Endothelial cell of umbilical vein (primary cell): ENCODE measurements around the gene SMARCE1. TPM values are rescaled to one million over a fixed set of nuclear protein-coding genes. Genes with fewer than 3 reads are reported as not detected.

ENCODE experiments used
- BruUV-seq: library from RNA; stranded (reverse); fragments of 400-500 nt; replicated peaks from 2 replicates; lab custom pipeline; 2021; lab: Mats Ljungman, UMichigan
- CTCF ChIA-PET: fragments of 300-600, 350-600 bp; sonication (Branson Sonifier 250); formaldehyde crosslinking; loops from one replicate; lab custom pipeline; 2021; ENCODE audit warnings: antibody characterized with exemption, inconsistent platforms; lab: Charles Lee
- POLR2A ChIA-PET: fragments of 300-600, 350-600 bp; sonication (Branson Sonifier 250); formaldehyde crosslinking; loops from one replicate; lab custom pipeline; 2021; ENCODE audit warnings: antibody characterized with exemption, inconsistent platforms; lab: Charles Lee
- DNase-seq: peaks from one replicate; pipeline ENCODE4 v3.0.0-alpha.2; 2011; ENCODE audit warnings: low read depth, low spot score
- FAIRE-seq: peaks from 2 replicates; lab custom pipeline; 2011; peaks lifted over from hg19 to GRCh38; lab: Jason Lieb, UNC
- H2AFZ ChIP-seq: 2 replicates; pipeline ENCODE4 v1.6.0; 2012; ENCODE audit warnings: low read depth, low read length, control low read depth, inconsistent platforms
- H3K27ac ChIP-seq: 2 replicates; pipeline ENCODE4 v1.5.1; 2011; ENCODE audit warnings: low read depth, mild to moderate bottlenecking, control low read depth, low read length, moderate library complexity; ENCODE audit not compliant: insufficient read depth
- H3K27me3 ChIP-seq, 2 experiments: 2 replicates each; pipeline versions ENCODE4 v1.6.0 to v1.6.1; 2011; ENCODE audit warnings: low read length in 2 of 2, mixed read lengths in 1 of 2; ENCODE audit not compliant: control insufficient read depth in 2 of 2, insufficient read depth in 2 of 2
- H3K36me3 ChIP-seq, 2 experiments: 2 replicates in 1 of 2; 3 replicates in 1 of 2; pipeline ENCODE4 v1.5.1; 2011; ENCODE audit warnings: low read length in 2 of 2, mild to moderate bottlenecking in 1 of 2, moderate library complexity in 1 of 2; ENCODE audit not compliant: control insufficient read depth in 2 of 2, insufficient read depth in 2 of 2; ENCODE audit errors: extremely low read depth in 1 of 2
- H3K4me1 ChIP-seq: 3 replicates; pipeline ENCODE4 v1.5.1; 2011; ENCODE audit warnings: mild to moderate bottlenecking, low read length; ENCODE audit not compliant: control insufficient read depth, insufficient read depth; ENCODE audit errors: extremely low read depth
- H3K4me2 ChIP-seq: 2 replicates; pipeline ENCODE4 v1.6.1; 2011; ENCODE audit warnings: low read length, control low read depth, mixed read lengths; ENCODE audit not compliant: insufficient read depth
- H3K4me3 ChIP-seq, 3 experiments: fragments of 200-600 bp in 1 of 3; sonication (generic), shearing (Covaris generic) in 1 of 3; replicated peaks in 1 of 3; 2 replicates each; pipeline ENCODE4 v1.5.1; 2011 to 2016; ENCODE audit warnings: control low read depth in 3 of 3, low read length in 3 of 3, mild to moderate bottlenecking in 2 of 3, inconsistent platforms in 1 of 3, low read depth in 1 of 3, moderate library complexity in 1 of 3; ENCODE audit not compliant: insufficient read depth in 1 of 3
- H3K79me2 ChIP-seq: 2 replicates; pipeline ENCODE4 v1.6.0; 2012; ENCODE audit warnings: low read length, inconsistent platforms; ENCODE audit not compliant: control insufficient read depth, insufficient read depth
- H3K9ac ChIP-seq: replicated peaks from 2 replicates; pipeline ENCODE3; 2011; ENCODE audit warnings: low read length, control low read depth; ENCODE audit not compliant: insufficient read depth; ENCODE audit errors: extremely low read depth
- H3K9me1 ChIP-seq: replicated peaks from 3 replicates; pipeline ENCODE4 v1.6.0; 2011; ENCODE audit warnings: mild to moderate bottlenecking, low read length; ENCODE audit not compliant: control insufficient read depth, insufficient read depth; ENCODE audit errors: extremely low read depth
- H3K9me3 ChIP-seq: replicated peaks from 2 replicates; pipeline ENCODE4 v1.5.1; 2012; ENCODE audit warnings: low read length, inconsistent platforms; ENCODE audit not compliant: control insufficient read depth, insufficient read depth
- H4K20me1 ChIP-seq: replicated peaks from 2 replicates; pipeline ENCODE3; 2011; ENCODE audit warnings: mild to moderate bottlenecking, low read length; ENCODE audit not compliant: control insufficient read depth, insufficient read depth; ENCODE audit errors: extremely low read depth
- EZH2 ChIP-seq: IDR thresholded peaks from 2 replicates; pipeline ENCODE4 v1.6.1; 2012; ENCODE audit warnings: borderline replicate concordance, low read depth, mild to moderate bottlenecking, moderate library complexity, low read length, inconsistent platforms; ENCODE audit not compliant: severe bottlenecking
- FOS ChIP-seq: IDR thresholded peaks from 2 replicates; pipeline ENCODE4 v1.6.1; 2011; ENCODE audit warnings: mild to moderate bottlenecking, low read length, moderate library complexity, borderline replicate concordance; ENCODE audit not compliant: insufficient read depth
- GATA2 ChIP-seq: IDR thresholded peaks from 2 replicates; pipeline ENCODE4 v1.7.0; 2011; ENCODE audit warnings: low read depth, mild to moderate bottlenecking, moderate library complexity, mixed read lengths, low read length; ENCODE audit not compliant: insufficient read length, insufficient read depth
- JUN ChIP-seq: IDR thresholded peaks from 2 replicates; pipeline ENCODE4 v1.6.1; 2011; ENCODE audit warnings: borderline replicate concordance, low read depth; ENCODE audit not compliant: insufficient read length, insufficient read depth
- MYC ChIP-seq: IDR thresholded peaks from one replicate; pipeline ENCODE4 v1.6.1; 2011; ENCODE audit warnings: mild to moderate bottlenecking, low read depth, low read length
- POLR2A ChIP-seq: IDR thresholded peaks from 2 replicates; pipeline ENCODE4 v1.6.1; 2012; ENCODE audit warnings: low read depth, mild to moderate bottlenecking, control low read depth, low read length
- POLR2AphosphoS5 ChIP-seq: IDR thresholded peaks from 2 replicates; pipeline ENCODE4 v1.6.1; 2012; ENCODE audit warnings: low read depth, mild to moderate bottlenecking, control low read depth, low read length, moderate library complexity; ENCODE audit not compliant: insufficient read depth
- dilution Hi-C: fragments of 300-500 bp; cut with MboI; formaldehyde crosslinking; loops from one replicate; pipeline ENCODE4 v1.15.0; 2019; ENCODE audit warnings: low sequenced_read_pairs; ENCODE audit not compliant: extremely low pct_ligation_motif_present
- intact Hi-C: fragments of 100-400 bp; cut with micrococcal nuclease; formaldehyde crosslinking; loops from one replicate; pipeline ENCODE4 v1.10.0; 2022
- polyA plus RNA-seq, 4 experiments: library from polyadenylated mRNA; depleted of rRNA in 3 of 4; stranded (reverse) in 3 of 4; unstranded in 1 of 4; fragments of >200 nt; gene quantifications; 2 replicates each; pipeline versions ENCODE4 v1.2.1 to v1.2.3, GENCODE V29; 2011 to 2012; ENCODE audit warnings: missing spikeins in 1 of 4
- total RNA-seq: library from RNA; stranded (reverse); gene quantifications from 2 replicates; pipeline ENCODE4 v1.2.3, GENCODE V29; 2021
- TF ChIP-seq, protein P1 (sequence below), 2 donors: IDR thresholded peaks; 1 replicate in 1 of 2; 2 replicates in 1 of 2; pipeline ENCODE4 v1.5.1; 2011; ENCODE audit warnings: low read length in 2 of 2, mild to moderate bottlenecking in 2 of 2, moderate library complexity in 2 of 2, control low read depth in 1 of 2, inconsistent platforms in 1 of 2, low read depth in 1 of 2; ENCODE audit not compliant: insufficient read depth in 1 of 2; ENCODE audit errors: extremely low read depth in 1 of 2
- TF ChIP-seq, protein P2 (sequence below): IDR thresholded peaks from 2 replicates; pipeline ENCODE4 v1.6.1; 2011; ENCODE audit not compliant: insufficient read depth, insufficient read length

SMARCE1 gene
- total and polyA plus RNA-seq, 2 donors (not counting 3 experiments of a cell fraction or from before 2014, with no cell fraction given): 28.4 to 127 TPM

DNA sequence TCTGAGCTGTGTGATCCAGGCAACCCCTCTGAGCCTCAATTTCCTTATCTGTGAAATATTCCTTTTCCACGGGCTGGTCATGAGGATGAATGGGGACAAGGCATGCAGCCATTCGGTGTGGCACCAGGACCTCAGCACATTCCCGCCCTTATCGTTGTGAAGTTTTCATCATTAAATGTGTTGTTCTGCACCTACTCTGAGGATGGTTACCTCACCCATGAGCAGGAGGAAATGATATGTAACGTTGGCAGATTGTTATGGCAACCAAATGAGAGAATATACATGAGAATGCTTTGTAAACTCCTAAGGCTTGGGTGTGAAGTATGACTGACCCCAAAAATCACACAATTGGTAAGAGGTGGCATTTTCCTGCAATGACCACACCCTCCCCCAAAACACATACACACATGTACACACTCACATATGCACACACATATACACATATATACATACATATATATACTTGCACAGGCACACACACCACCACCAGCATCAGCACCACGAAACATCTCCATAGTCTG is 39.5 kb downstream of the SMARCE1 start:
- Histone ChIP-seq H3K9ac (no peak overlapping the region), H3K4me1 (no peaks in the 10 kb centered on the region), H2AFZ (no peak overlapping the region), H3K4me2 (no peak overlapping the region), H3K9me3 (no peaks in the 10 kb centered on the region), H3K36me3 (no peaks in the 10 kb centered on the region), H4K20me1 (no peaks in the 10 kb centered on the region), H3K79me2 (no peaks in the 10 kb centered on the region), H3K4me3 (no peak overlapping the region), H3K27ac (no peak overlapping the region), H3K27me3 (peaks cover 21 to 22% of the 10 kb centered on the region in 2 experiments), H3K9me1 (no peaks in the 10 kb centered on the region)
- FAIRE-seq: no peak
- dilution Hi-C loops: no loop called here
- no peak for DNase-seq
- TF ChIP-seq EZH2: no peak
- TF ChIP-seq POLR2A: no peak
- no peak for TF ChIP-seq JUN
- no peak for TF ChIP-seq POLR2AphosphoS5
- TF ChIP-seq, protein P1, sequence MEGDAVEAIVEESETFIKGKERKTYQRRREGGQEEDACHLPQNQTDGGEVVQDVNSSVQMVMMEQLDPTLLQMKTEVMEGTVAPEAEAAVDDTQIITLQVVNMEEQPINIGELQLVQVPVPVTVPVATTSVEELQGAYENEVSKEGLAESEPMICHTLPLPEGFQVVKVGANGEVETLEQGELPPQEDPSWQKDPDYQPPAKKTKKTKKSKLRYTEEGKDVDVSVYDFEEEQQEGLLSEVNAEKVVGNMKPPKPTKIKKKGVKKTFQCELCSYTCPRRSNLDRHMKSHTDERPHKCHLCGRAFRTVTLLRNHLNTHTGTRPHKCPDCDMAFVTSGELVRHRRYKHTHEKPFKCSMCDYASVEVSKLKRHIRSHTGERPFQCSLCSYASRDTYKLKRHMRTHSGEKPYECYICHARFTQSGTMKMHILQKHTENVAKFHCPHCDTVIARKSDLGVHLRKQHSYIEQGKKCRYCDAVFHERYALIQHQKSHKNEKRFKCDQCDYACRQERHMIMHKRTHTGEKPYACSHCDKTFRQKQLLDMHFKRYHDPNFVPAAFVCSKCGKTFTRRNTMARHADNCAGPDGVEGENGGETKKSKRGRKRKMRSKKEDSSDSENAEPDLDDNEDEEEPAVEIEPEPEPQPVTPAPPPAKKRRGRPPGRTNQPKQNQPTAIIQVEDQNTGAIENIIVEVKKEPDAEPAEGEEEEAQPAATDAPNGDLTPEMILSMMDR (IDR thresholded peaks at IDR 0.05; ENCODE audit: extremely low read depth in 1 of 2, insufficient read depth in 1 of 2, low read depth in 1 of 2, low read length in 2 of 2): no peak
- TF ChIP-seq, protein P2, sequence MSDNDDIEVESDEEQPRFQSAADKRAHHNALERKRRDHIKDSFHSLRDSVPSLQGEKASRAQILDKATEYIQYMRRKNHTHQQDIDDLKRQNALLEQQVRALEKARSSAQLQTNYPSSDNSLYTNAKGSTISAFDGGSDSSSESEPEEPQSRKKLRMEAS: no peak
- TF ChIP-seq MYC: no peak
- TF ChIP-seq FOS: no peak
- no peak for TF ChIP-seq GATA2
- BruUV-seq: no TSS peak
- CTCF ChIA-PET: no interaction called here
- intact Hi-C loops: no loop called here
- POLR2A ChIA-PET: no interaction called here
